HepG2 (cell line): Measurements from ENCODE around the gene NGFR. TPM values are rescaled to one million over a fixed set of nuclear protein-coding genes. Genes with fewer than 3 reads are reported as not detected.
A peak's percentile ranks its signal among the peaks of the same experiment; 100 is the strongest.

Experiments
- ATAC-seq: fragments of 200-7000 bp; cut with Tn5 transposase; 3 replicates; pipeline ENCODE4 v1.9.1; 2020; ENCODE audit warnings: mild to moderate bottlenecking, moderate library complexity
- BruUV-seq: library from RNA; stranded (reverse); fragments of 400-500 nt; replicated peaks from 2 replicates; lab custom pipeline; 2021; lab: Mats Ljungman, UMichigan
- CTCF ChIA-PET: fragments of 300-600 bp; formaldehyde crosslinking; extraction: SDS; loops from one replicate; lab custom pipeline; 2021; ENCODE audit warnings: low total read pairs, inconsistent platforms, low intra/inter-chr PET ratio; lab: Yijun Ruan, JAX
- POLR2A ChIA-PET: fragments of 350-600 bp; sonication (Branson Sonifier 250); formaldehyde crosslinking; loops from one replicate; lab custom pipeline; 2020; ENCODE audit warnings: antibody characterized with exemption, inconsistent platforms; lab: Yijun Ruan, JAX
- DNase-seq: peaks from one replicate; pipeline ENCODE4 v3.0.0-alpha.2; 2015; ENCODE audit warnings: low spot score
- FAIRE-seq: peaks from 3 replicates; lab custom pipeline; 2011; peaks lifted over from hg19 to GRCh38; lab: Jason Lieb, UNC
- H2AFZ ChIP-seq: one replicate; pipeline ENCODE4 v1.6.1; 2011; ENCODE audit warnings: low read length, inconsistent platforms
- H3K27ac ChIP-seq: fragments of 300-600 bp; 3 replicates; pipeline ENCODE4 v1.8.0; 2011; ENCODE audit warnings: mixed run types, mild to moderate bottlenecking, mixed read lengths, low read length, inconsistent platforms; ENCODE audit not compliant: insufficient read depth; ENCODE audit errors: extremely low read length
- H3K27me3 ChIP-seq, 2 experiments: fragments of 200-600 bp in 1 of 2; 2 replicates in 1 of 2; 3 replicates in 1 of 2; pipeline versions ENCODE4 v1.6.0 to v1.8.0; 2011; ENCODE audit warnings: low read length in 2 of 2, mild to moderate bottlenecking in 2 of 2, moderate library complexity in 2 of 2, inconsistent platforms in 1 of 2; ENCODE audit not compliant: insufficient read depth in 2 of 2, control insufficient read depth in 1 of 2
- H3K36me3 ChIP-seq, 2 experiments: fragments of 200-600 bp in 1 of 2; replicated peaks in 1 of 2; 2 replicates in 1 of 2; 3 replicates in 1 of 2; pipeline versions ENCODE4 v1.5.1 to v1.8.0; 2011; ENCODE audit warnings: low read length in 2 of 2, inconsistent platforms in 1 of 2; ENCODE audit not compliant: insufficient read depth in 2 of 2, control insufficient read depth in 1 of 2
- H3K4me1 ChIP-seq: 2 replicates; pipeline ENCODE4 v1.5.1; 2012; ENCODE audit warnings: low read length, inconsistent platforms; ENCODE audit not compliant: insufficient read depth
- H3K4me2 ChIP-seq: 2 replicates; pipeline ENCODE4 v1.6.0; 2011; ENCODE audit warnings: low read depth, low read length, inconsistent platforms
- H3K4me3 ChIP-seq, 3 experiments: fragments of 200-600 bp in 1 of 3; sonication (generic), shearing (Covaris generic) in 1 of 3; replicated peaks in 1 of 3; 2 replicates each; pipeline ENCODE4 v1.5.1; 2011 to 2016; ENCODE audit warnings: low read length in 3 of 3, inconsistent platforms in 2 of 3, low read depth in 2 of 3, mild to moderate bottlenecking in 2 of 3, control low read depth in 1 of 3, mixed read lengths in 1 of 3; ENCODE audit not compliant: insufficient read depth in 1 of 3
- H3K79me2 ChIP-seq: one replicate; pipeline ENCODE4 v1.6.1; 2011; ENCODE audit warnings: low read length, inconsistent platforms; ENCODE audit not compliant: insufficient read depth
- H3K9ac ChIP-seq: 2 replicates; pipeline ENCODE4 v1.6.0; 2011; ENCODE audit warnings: mild to moderate bottlenecking, low read depth, low read length, inconsistent platforms; ENCODE audit not compliant: insufficient read depth
- H3K9me3 ChIP-seq: 2 replicates; pipeline ENCODE4 v1.5.1; 2012; ENCODE audit warnings: mild to moderate bottlenecking, low read length
- H4K20me1 ChIP-seq: 2 replicates; pipeline ENCODE4 v1.6.0; 2011; ENCODE audit warnings: inconsistent platforms, mild to moderate bottlenecking, low read length, moderate library complexity; ENCODE audit not compliant: insufficient read depth
- ARNT ChIP-seq: fragments of 450-650 bp; IDR thresholded peaks from 2 replicates; pipeline ENCODE4 v1.6.1; 2017
- HNF1A ChIP-seq, 2 experiments: sonication (generic) in 1 of 2; formaldehyde crosslinking in 1 of 2; IDR thresholded peaks; 2 replicates each; pipeline versions ENCODE4 v1.4.0 to v1.6.1; 2016 to 2020; ENCODE audit warnings: borderline replicate concordance in 1 of 2, low read depth in 1 of 2, mild to moderate bottlenecking in 1 of 2, missing genetic modification reagents in 1 of 2
- MEIS1 ChIP-seq: sonication (generic); formaldehyde crosslinking; IDR thresholded peaks from 2 replicates; pipeline ENCODE4 v1.9.0; 2021; ENCODE audit warnings: mild to moderate bottlenecking, missing genetic modification reagents, moderate library complexity, borderline replicate concordance
- MLLT10 ChIP-seq: sonication (generic); formaldehyde crosslinking; IDR thresholded peaks from 2 replicates; pipeline ENCODE4 v1.4.0; 2020; ENCODE audit warnings: missing genetic modification reagents
- MYPOP ChIP-seq: sonication (generic); formaldehyde crosslinking; IDR thresholded peaks from 2 replicates; pipeline ENCODE4 v1.8.1; 2023; ENCODE audit warnings: mild to moderate bottlenecking, moderate library complexity, missing genetic modification reagents
- PHF5A ChIP-seq: IDR thresholded peaks from one replicate; pipeline ENCODE4 v1.6.1; 2018; ENCODE audit warnings: low read depth, missing genetic modification reagents; ENCODE audit not compliant: unreplicated experiment
- SCMH1 ChIP-seq: sonication (generic); formaldehyde crosslinking; IDR thresholded peaks from 2 replicates; pipeline ENCODE4 v1.9.0; 2021; ENCODE audit warnings: missing genetic modification reagents, mild to moderate bottlenecking, borderline replicate concordance
- SKIL ChIP-seq: sonication (generic); formaldehyde crosslinking; IDR thresholded peaks from 2 replicates; pipeline ENCODE4 v1.8.0; 2022; ENCODE audit warnings: missing genetic modification reagents, mild to moderate bottlenecking, moderate library complexity, borderline replicate concordance
- SNAI1 ChIP-seq: sonication (generic); formaldehyde crosslinking; IDR thresholded peaks from 2 replicates; pipeline ENCODE4 v1.5.0; 2020; ENCODE audit warnings: mild to moderate bottlenecking, missing genetic modification reagents, borderline replicate concordance
- TFDP1 ChIP-seq: IDR thresholded peaks from 2 replicates; pipeline ENCODE4 v1.6.1; 2016; ENCODE audit warnings: missing compliant biosample characterization, missing genetic modification reagents, borderline replicate concordance
- XRCC5 ChIP-seq: fragments of 200-400 bp; formaldehyde crosslinking; optimal IDR thresholded peaks from 2 replicates; pipeline ENCODE3; 2017; ENCODE audit warnings: mild to moderate bottlenecking, low read length
- ZBTB20 ChIP-seq: sonication (generic); formaldehyde crosslinking; IDR thresholded peaks from 2 replicates; pipeline ENCODE4 v1.8.1; 2023; ENCODE audit warnings: missing genetic modification reagents, low read depth, mild to moderate bottlenecking, borderline replicate concordance
- ZFX ChIP-seq: sonication (generic); formaldehyde crosslinking; IDR thresholded peaks from 2 replicates; pipeline ENCODE4 v1.4.0; 2020; ENCODE audit warnings: mild to moderate bottlenecking, low read depth, missing genetic modification reagents, moderate library complexity
- ZNF784 ChIP-seq: sonication (generic); formaldehyde crosslinking; IDR thresholded peaks from 2 replicates; pipeline ENCODE4 v1.5.1; 2020; ENCODE audit warnings: missing genetic modification reagents, mild to moderate bottlenecking, borderline replicate concordance
- WGBS: methylation state at CpG from one replicate; pipeline ENCODE4 v1.1.6; 2017; ENCODE audit warnings: low lambda C conversion rate; 5-methylcytosine and 5-hydroxymethylcytosine counted together
- in situ Hi-C: cut with HindIII; loops from 2 replicates; pipeline ENCODE4 v1.10.0; 2017; ENCODE audit warnings: low pct_unique_long_range_greater_than_20kb; ENCODE audit not compliant: extremely low pct_ligation_motif_present
- intact Hi-C: fragments of 100-400 bp; cut with micrococcal nuclease; formaldehyde crosslinking; loops from one replicate; pipeline ENCODE4 v1.10.0; 2022; ENCODE audit not compliant: unreplicated experiment
- polyA plus RNA-seq, 8 experiments: library from polyadenylated mRNA; depleted of rRNA in 3 of 8; stranded (reverse) in 7 of 8; unstranded in 1 of 8; fragments of >200 nt; fragmentation: Illumina TruSeq in 4 of 8; extraction: Trizol in 4 of 8; gene quantifications; 2 replicates each; pipeline versions ENCODE4 v1.2.1 to v1.2.3, GENCODE V29; 2011 to 2016; ENCODE audit warnings: low read depth in 4 of 8, missing spikeins in 1 of 8, mixed read lengths in 1 of 8; ENCODE audit not compliant: insufficient read depth in 1 of 8
- total RNA-seq, 5 experiments: library from RNA; depleted of rRNA; stranded (reverse); fragments of >200 nt; fragmentation: Illumina TruSeq; extraction: Trizol; gene quantifications; 2 replicates each; pipeline ENCODE4 v1.2.3, GENCODE V29; 2016; ENCODE audit warnings: low read depth in 1 of 5

The NGFR gene
- total and polyA plus RNA-seq, 2 of the 13 experiments (the other 11 are each of a cell fraction or from before 2014, with no cell fraction given) = 1.1 to 1.8 TPM

- H3K4me2 ChIP-seq = peak overlapping the region; percentile 74
- CTCF ChIA-PET = interaction anchor here (1.1 to 3.3 kb wide), 3 partner anchors 51 to 61 kb away, joined by 4 to 23 read pairs (median 5); no protein-coding TSS in a partner anchor
- TF ChIP-seq SNAI1 (CRISPR knock-in tag) = no peak
- TF ChIP-seq PHF5A = no peak
- TF ChIP-seq SKIL = no peak
- no peak for TF ChIP-seq ZNF784 (CRISPR knock-in tag)
- TF ChIP-seq ZBTB20 = no peak
- no peak for TF ChIP-seq MLLT10 (CRISPR knock-in tag)
- TF ChIP-seq TFDP1 (CRISPR knock-in tag) = no peak
- TF ChIP-seq ARNT = no peak
- TF ChIP-seq ZFX (CRISPR knock-in tag) = no peak
- no peak for TF ChIP-seq MYPOP (CRISPR knock-in tag)
- TF ChIP-seq MEIS1 (CRISPR knock-in tag) = 0 out of 2 replicates have a peak, but pooled peaks have one; percentile 14
- no peak for TF ChIP-seq XRCC5
- no peak for TF ChIP-seq HNF1A (IDR thresholded peaks at IDR 0.05; ENCODE audit: low read depth)
- peak; percentile 43; the same call in 1 of the 2 replicates for TF ChIP-seq HNF1A (CRISPR knock-in tag; IDR thresholded peaks at IDR 0.05; ENCODE audit: borderline replicate concordance)
- TF ChIP-seq SCMH1 (CRISPR knock-in tag) = no peak
These were observed 1.7 kb downstream of the NGFR start for GRCh38 chr17:49496867-49497147.

More at GRCh38 chr17:49496867-49497147, 1.7 kb downstream of the NGFR start:
- intact Hi-C loops (loop anchor here (1.0 to 10.0 kb wide), 4 partner anchors 52 to 1510 kb away; no protein-coding TSS in a partner anchor), in situ Hi-C loops (loop anchor here (5.0 kb wide), 2 partner anchors 55 to 60 kb away; no protein-coding TSS in a partner anchor)
- no peak overlapping the region for H3K27ac ChIP-seq
- H3K79me2 ChIP-seq = no peaks in the 10 kb centered on the region
- BruUV-seq = no TSS peak
- no peaks in the 10 kb centered on the region; the same call in 1 of the 2 replicates for H4K20me1 ChIP-seq
- H2AFZ ChIP-seq = no peak overlapping the region
- POLR2A ChIA-PET = interaction anchor here (1.0 kb wide), 1 partner anchor 19 kb away, joined by 5 read pairs; no protein-coding TSS in a partner anchor
- H3K9ac ChIP-seq = no peak overlapping the region
- H3K4me1 ChIP-seq = peaks cover 25% of the 10 kb centered on the region
- no peaks in the 10 kb centered on the region for H3K9me3 ChIP-seq
- 27% methylated on average over 13 of the region's 13 CpGs for WGBS
- H3K36me3 ChIP-seq = no peaks in the 10 kb centered on the region
- peaks cover 22 to 83% of the 10 kb centered on the region in 2 experiments for H3K27me3 ChIP-seq
- ATAC-seq (no peak), DNase-seq (no peak), FAIRE-seq (no peak)
- peak overlapping the region; percentile 44 to 70 (median 55); a peak in 5 of 6 replicates for H3K4me3 ChIP-seq
